Right lobe of liver (tissue), 4 donors: ENCODE measurements around the gene HLA-E.
"Not testable (repeated sequence)": the region's sequence is repeated elsewhere in the genome, so short reads cannot be mapped to it uniquely, and the experiment has no call there.

Experiments
- POLR2A ChIP-seq: fragments of 450-650 bp; IDR thresholded peaks from one replicate; pipeline ENCODE4 v1.6.1; 2017; ENCODE audit warnings: antibody characterized with exemption, mild to moderate bottlenecking
- TF ChIP-seq, protein P1 (sequence below), 4 donors: fragments of 200-600 bp in 3 of 4; fragments of 450-650 bp in 1 of 4; IDR thresholded peaks; one replicate each; pipeline versions ENCODE4 v1.5.1 to v1.8.0; 2016 to 2022; ENCODE audit warnings: antibody characterized with exemption in 4 of 4, mild to moderate bottlenecking in 2 of 4
- donor health status: DM: no; HTN: no; CAD: no.
- donor health status: DM: no; HTN: no; CAD: no.
- donor health status: DM: no; HTN: yes; CAD: no.

DNA sequence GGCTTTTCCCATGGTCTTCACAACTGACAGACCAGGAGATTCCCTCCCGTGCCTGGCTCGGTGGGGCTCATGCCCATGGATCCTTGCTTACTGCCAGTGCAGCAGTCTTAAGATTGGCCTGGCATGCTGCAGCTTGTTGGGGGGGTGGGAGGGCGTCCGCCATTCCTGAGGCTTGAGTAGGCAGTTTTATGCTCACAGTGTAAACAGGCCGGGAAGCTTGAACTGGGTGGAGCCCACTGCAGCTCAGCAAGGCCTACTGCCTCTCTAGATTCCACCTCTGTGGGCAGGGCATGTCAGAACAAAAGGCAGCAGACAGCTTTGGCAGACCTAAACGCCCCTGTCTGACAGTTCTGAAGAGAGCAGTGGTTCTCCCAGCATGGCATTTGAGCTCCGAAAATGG lies 31.8 kb downstream of the HLA-E start:
- TF ChIP-seq, protein P1, sequence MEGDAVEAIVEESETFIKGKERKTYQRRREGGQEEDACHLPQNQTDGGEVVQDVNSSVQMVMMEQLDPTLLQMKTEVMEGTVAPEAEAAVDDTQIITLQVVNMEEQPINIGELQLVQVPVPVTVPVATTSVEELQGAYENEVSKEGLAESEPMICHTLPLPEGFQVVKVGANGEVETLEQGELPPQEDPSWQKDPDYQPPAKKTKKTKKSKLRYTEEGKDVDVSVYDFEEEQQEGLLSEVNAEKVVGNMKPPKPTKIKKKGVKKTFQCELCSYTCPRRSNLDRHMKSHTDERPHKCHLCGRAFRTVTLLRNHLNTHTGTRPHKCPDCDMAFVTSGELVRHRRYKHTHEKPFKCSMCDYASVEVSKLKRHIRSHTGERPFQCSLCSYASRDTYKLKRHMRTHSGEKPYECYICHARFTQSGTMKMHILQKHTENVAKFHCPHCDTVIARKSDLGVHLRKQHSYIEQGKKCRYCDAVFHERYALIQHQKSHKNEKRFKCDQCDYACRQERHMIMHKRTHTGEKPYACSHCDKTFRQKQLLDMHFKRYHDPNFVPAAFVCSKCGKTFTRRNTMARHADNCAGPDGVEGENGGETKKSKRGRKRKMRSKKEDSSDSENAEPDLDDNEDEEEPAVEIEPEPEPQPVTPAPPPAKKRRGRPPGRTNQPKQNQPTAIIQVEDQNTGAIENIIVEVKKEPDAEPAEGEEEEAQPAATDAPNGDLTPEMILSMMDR (IDR thresholded peaks at IDR 0.05), result not testable (repeated sequence)
- TF ChIP-seq POLR2A, result not testable (repeated sequence)
